ENCODE results near the gene BMP10. TPM values are rescaled to one million over a fixed set of nuclear protein-coding genes. Genes with fewer than 3 reads are reported as not detected.

BMP10 gene
- total and polyA plus RNA-seq, 10 donors = not detected

GRCh38 chr2:68827666-68828065 lies 43.5 kb downstream of the BMP10 start:
- H3K36me3 ChIP-seq = peaks cover 6 to 57% (median 45%) of the 10 kb centered on the region in 6 donors
- no peaks in the 10 kb centered on the region for H3K9me3 ChIP-seq
- TF ChIP-seq POLR2A (IDR thresholded peaks at IDR 0.05) (no peak), POLR2AphosphoS5 (IDR thresholded peaks at IDR 0.05) (no peak), CTCF (IDR thresholded peaks at IDR 0.05 in 8 of 11, conservative IDR thresholded peaks at IDR 0.05 in 3 of 11) (no peak)
- no peaks in the 10 kb centered on the region for H3K27me3 ChIP-seq (replicated peaks in 1 of 7)
- WGBS, 5 donors = 66 to 96% (median 90%) methylated on average over 4 of the region's 4 CpGs
- H3K4me3 ChIP-seq = no peak overlapping the region
- H3K27ac ChIP-seq = peak overlapping the region; percentile 49 to 92 (median 88)
- intact Hi-C loops (cut with DNase I; ENCODE audit: low total_unique reads) = loop anchor here (10.0 kb wide), 1 partner anchor 53 kb away; no protein-coding TSS in a partner anchor
- no peak for DNase-seq
- H3K4me1 ChIP-seq = peaks cover 41 to 87% (median 59%) of the 10 kb centered on the region in 6 donors

- DNase-seq = no peak
- Histone ChIP-seq H3K27me3 (replicated peaks in 1 of 7) (no peaks in the 10 kb centered on the region), H3K4me1 (peaks cover 24 to 81% (median 42%) of the 10 kb centered on the region in 6 donors), H3K36me3 (peaks cover 6 to 75% (median 62%) of the 10 kb centered on the region in 6 donors), H3K9me3 (no peaks in the 10 kb centered on the region), H3K27ac (peak overlapping the region in 4 of 8 donors; percentile 11 to 92 (median 88)), H3K4me3 (no peak overlapping the region)
- 70 to 81% (median 77%) methylated on average over 5 of the region's 5 CpGs for WGBS, 5 donors
- intact Hi-C loops (cut with DNase I; ENCODE audit: low total_unique reads) = loop anchor here (10.0 kb wide), 1 partner anchor 51 kb away; no protein-coding TSS in a partner anchor
- no peak for TF ChIP-seq POLR2A (IDR thresholded peaks at IDR 0.05)
- TF ChIP-seq CTCF (IDR thresholded peaks at IDR 0.05 in 8 of 11, conservative IDR thresholded peaks at IDR 0.05 in 3 of 11) = no peak
- TF ChIP-seq POLR2AphosphoS5 (IDR thresholded peaks at IDR 0.05) = no peak
Observed at GRCh38 chr2:68825866-68826265, 45.3 kb downstream of the BMP10 start.

GRCh38 chr2:68824831-68825230 lies 46.4 kb downstream of the BMP10 start:
- Histone ChIP-seq H3K4me3 (no peak overlapping the region), H3K27me3 (replicated peaks in 1 of 7) (no peaks in the 10 kb centered on the region), H3K9me3 (no peaks in the 10 kb centered on the region), H3K36me3 (peaks cover 6 to 86% (median 71%) of the 10 kb centered on the region in 6 donors), H3K4me1 (peaks cover 16 to 76% (median 33%) of the 10 kb centered on the region in 6 donors), H3K27ac (peak overlapping the region in 5 of 8 donors; percentile 5 to 92 (median 49))
- intact Hi-C loops (cut with DNase I; ENCODE audit: low total_unique reads) = loop anchor here (10.0 kb wide), 1 partner anchor 50 kb away; no protein-coding TSS in a partner anchor
- TF ChIP-seq CTCF (IDR thresholded peaks at IDR 0.05 in 8 of 11, conservative IDR thresholded peaks at IDR 0.05 in 3 of 11) (no peak), POLR2A (IDR thresholded peaks at IDR 0.05) (no peak), POLR2AphosphoS5 (IDR thresholded peaks at IDR 0.05) (no peak)
- 74 to 89% (median 82%) methylated on average over 2 of the region's 2 CpGs for WGBS, 5 donors
- no peak for DNase-seq

GRCh38 chr2:68822207-68822872 lies 48.9 kb downstream of the BMP10 start:
- H3K9me3 ChIP-seq = no peaks in the 10 kb centered on the region
- peaks cover 10 to 100% (median 95%) of the 10 kb centered on the region in 6 donors for H3K36me3 ChIP-seq
- TF ChIP-seq POLR2A (IDR thresholded peaks at IDR 0.05) (no peak), CTCF (IDR thresholded peaks at IDR 0.05 in 8 of 11, conservative IDR thresholded peaks at IDR 0.05 in 3 of 11) (no peak), POLR2AphosphoS5 (IDR thresholded peaks at IDR 0.05) (no peak)
- H3K4me1 ChIP-seq = peaks cover 0 to 65% (median 14%) of the 10 kb centered on the region in 6 donors
- H3K27ac ChIP-seq = peak overlapping the region in 4 of 8 donors; percentile 13 to 42 (median 22)
- H3K4me3 ChIP-seq = no peak overlapping the region
- no peak for DNase-seq
- intact Hi-C loops (cut with DNase I; ENCODE audit: low total_unique reads) = loop anchor here (10.0 kb wide), 1 partner anchor 48 kb away; no protein-coding TSS in a partner anchor
- H3K27me3 ChIP-seq (replicated peaks in 1 of 7) = no peaks in the 10 kb centered on the region
- WGBS, 5 donors = 81 to 94% (median 89%) methylated on average over 15 of the region's 15 CpGs

Data from spleen (tissue), 11 donors.